ENCODE data around the gene YLPM1.

Gene YLPM1

GRCh38 chr14:74840603-74841030, 77.5 kb downstream of the YLPM1 start:
- DNase-seq (ENCODE audit: low read depth) = no peak

- DNase-seq (ENCODE audit: low read depth) = no peak
Measured at GRCh38 chr14:74841230-74842207, 78.4 kb downstream of the YLPM1 start.

- no peak for DNase-seq (ENCODE audit: low read depth)
Measured at GRCh38 chr14:74843653-74844052, 80.5 kb downstream of the YLPM1 start.

GRCh38 chr14:74846168-74846567, 83.1 kb downstream of the YLPM1 start:
- no peak for DNase-seq (ENCODE audit: low read depth)

GRCh38 chr14:74846968-74847665, 84.0 kb downstream of the YLPM1 start:
- no peak for DNase-seq (ENCODE audit: low read depth)

GRCh38 chr14:74848768-74849167, 85.7 kb downstream of the YLPM1 start:
- DNase-seq (ENCODE audit: low read depth) = no peak

GRCh38 chr14:74852922-74853530, 89.9 kb downstream of the YLPM1 start:
- no peak for DNase-seq (ENCODE audit: low read depth)

- DNase-seq (ENCODE audit: low read depth) = no peak
Measured at GRCh38 chr14:74853581-74853980, 90.5 kb downstream of the YLPM1 start.

GRCh38 chr14:74855021-74855420, 91.9 kb downstream of the YLPM1 start:
- DNase-seq (ENCODE audit: low read depth) = no peak

GRCh38 chr14:74855945-74856344, 92.8 kb downstream of the YLPM1 start:
- no peak for DNase-seq (ENCODE audit: low read depth)

- DNase-seq (ENCODE audit: low read depth) = no peak
Measured at GRCh38 chr14:74856366-74856765, 93.2 kb downstream of the YLPM1 start.

- no peak for DNase-seq (ENCODE audit: low read depth)
Measured at GRCh38 chr14:74858022-74858421, 94.9 kb downstream of the YLPM1 start.

- no peak for DNase-seq (ENCODE audit: low read depth)
Measured at GRCh38 chr14:74859757-74860552, 96.8 kb downstream of the YLPM1 start.

- DNase-seq (ENCODE audit: low read depth) = peak; percentile 85
Measured at GRCh38 chr14:74860899-74861733, 98.0 kb downstream of the YLPM1 start.

GRCh38 chr14:74861734-74862090, 98.6 kb downstream of the YLPM1 start:
- no peak for DNase-seq (ENCODE audit: low read depth)

- DNase-seq (ENCODE audit: low read depth) = no peak
Measured at GRCh38 chr14:74863274-74863673, 100.2 kb downstream of the YLPM1 start.

GRCh38 chr14:74864198-74864597, 101.1 kb downstream of the YLPM1 start:
- no peak for DNase-seq (ENCODE audit: low read depth)

GRCh38 chr14:74865156-74865555, 102.0 kb downstream of the YLPM1 start:
- DNase-seq (ENCODE audit: low read depth) = no peak

- no peak for DNase-seq (ENCODE audit: low read depth)
Measured at GRCh38 chr14:74866708-74867389, 103.7 kb downstream of the YLPM1 start.

- peak; percentile 28 for DNase-seq (ENCODE audit: low read depth)
Measured at GRCh38 chr14:74867673-74868072, 104.6 kb downstream of the YLPM1 start.
